ENCODE data around the gene ENTR1. TPM values are rescaled to one million over a fixed set of nuclear protein-coding genes. Genes with fewer than 3 reads are reported as not detected.

The ENTR1 gene
- total and polyA plus RNA-seq, 2 of the 4 experiments (the other 2 are of a cell fraction): 14.5 to 37.3 TPM

DNA sequence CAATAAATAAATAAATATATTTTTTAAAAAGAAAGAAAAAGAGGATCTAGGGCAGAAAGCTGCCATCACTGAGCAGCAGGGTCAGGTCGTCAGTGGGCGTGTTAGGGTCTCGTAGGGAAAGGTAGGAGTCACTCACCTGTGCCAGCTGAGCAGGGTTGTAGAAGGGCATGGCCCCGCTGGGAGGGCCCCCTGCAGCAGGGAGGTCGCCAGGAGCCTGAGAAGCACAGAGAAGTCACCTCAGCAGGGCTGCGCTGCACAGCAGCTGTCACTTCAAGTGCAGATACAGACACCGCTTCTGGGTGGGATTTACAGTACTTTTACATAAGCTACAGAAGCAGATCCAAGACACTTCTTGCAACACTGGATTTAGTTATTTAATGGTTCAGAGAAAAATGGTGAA is 33.3 kb upstream of the ENTR1 start:
- ChIA-PET POLR2A (ENCODE audit: unreplicated experiment) (no interaction called here), CTCF (interaction anchor here (0.6 kb wide), 1 partner anchor 267 kb away, joined by 8 read pairs; no protein-coding TSS in a partner anchor)
- in situ Hi-C loops (cut with MboI; ENCODE audit: low sequenced_read_pairs) (no loop called here), dilution Hi-C loops (cut with HindIII; ENCODE audit: low sequenced_read_pairs, unreplicated experiment) (no loop called here), intact Hi-C loops (cut with micrococcal nuclease) (no loop called here)
- H3K23ac ChIP-seq (ENCODE audit: low read depth, low read length): no peak overlapping the region
- ATAC-seq (ENCODE audit: low read depth) (no peak), DNase-seq (no peak)
- no peak overlapping the region for H3K4me2 ChIP-seq (ENCODE audit: low read depth, low read length)
- H3K36me3 ChIP-seq (ENCODE audit: control insufficient read depth, insufficient read depth, low read length): peaks cover 79% of the 10 kb centered on the region
- no peak overlapping the region for H4K8ac ChIP-seq (ENCODE audit: low read depth in 2 of 2, low read length in 2 of 2)
- H3K4ac ChIP-seq (ENCODE audit: low read depth, low read length): no peak overlapping the region
- WGBS, 2 experiments (ENCODE audit: extremely low coverage in 2 of 2, insufficient read length in 1 of 2): no CpG with 5 or more reads among the region's 7 CpGs
- no peak for TF ChIP-seq SMC3 (IDR thresholded peaks at IDR 0.05; ENCODE audit: low read depth, low read length)
- TF ChIP-seq BHLHE40 (IDR thresholded peaks at IDR 0.05; ENCODE audit: low read depth, low read length): no peak
- no peak for TF ChIP-seq RAD21 (IDR thresholded peaks at IDR 0.05; ENCODE audit: low read length)
- TF ChIP-seq, protein P1, sequence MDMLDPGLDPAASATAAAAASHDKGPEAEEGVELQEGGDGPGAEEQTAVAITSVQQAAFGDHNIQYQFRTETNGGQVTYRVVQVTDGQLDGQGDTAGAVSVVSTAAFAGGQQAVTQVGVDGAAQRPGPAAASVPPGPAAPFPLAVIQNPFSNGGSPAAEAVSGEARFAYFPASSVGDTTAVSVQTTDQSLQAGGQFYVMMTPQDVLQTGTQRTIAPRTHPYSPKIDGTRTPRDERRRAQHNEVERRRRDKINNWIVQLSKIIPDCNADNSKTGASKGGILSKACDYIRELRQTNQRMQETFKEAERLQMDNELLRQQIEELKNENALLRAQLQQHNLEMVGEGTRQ (IDR thresholded peaks at IDR 0.05; ENCODE audit: low read depth, low read length): no peak
- TF ChIP-seq NFE2L2 (IDR thresholded peaks at IDR 0.05; ENCODE audit: low read depth, low read length): no peak
- no peak overlapping the region for H3K56ac ChIP-seq (ENCODE audit: extremely low read depth, insufficient read depth, low read length)
- no peak overlapping the region for H2AK5ac ChIP-seq (ENCODE audit: low read depth, low read length)
- BruUV-seq (replicated peaks): no TSS peak
- no peak overlapping the region for H2AK9ac ChIP-seq (replicated peaks; ENCODE audit: low read depth, low read length, poor library complexity)
- peaks cover 4 to 47% of the 10 kb centered on the region in 2 experiments; a peak in 3 of 4 replicates for H3K79me1 ChIP-seq (ENCODE audit: low read depth in 1 of 2, low read length in 2 of 2)
- H2BK5ac ChIP-seq (ENCODE audit: low read depth, low read length, poor library complexity, severe bottlenecking): no peak overlapping the region
- H2AFZ ChIP-seq (replicated peaks; ENCODE audit: low read length, poor library complexity): no peak overlapping the region
- no peak overlapping the region for H3K9ac ChIP-seq (ENCODE audit: low read depth, low read length)
- no peak overlapping the region for H3K27ac ChIP-seq (ENCODE audit: insufficient read depth, low read length)
- H3K9me3 ChIP-seq (ENCODE audit: control insufficient read depth, insufficient read depth, low read length): no peaks in the 10 kb centered on the region
- H2BK120ac ChIP-seq (ENCODE audit: low read depth, low read length): no peak overlapping the region
- H3K4me3 ChIP-seq (ENCODE audit: insufficient read depth, low read depth, low read length): no peak overlapping the region
- no peak overlapping the region for H3K18ac ChIP-seq (ENCODE audit: low read depth, low read length)
- H3K9me1 ChIP-seq (ENCODE audit: insufficient read depth, low read length): no peaks in the 10 kb centered on the region
- no peak overlapping the region for H3K14ac ChIP-seq (replicated peaks; ENCODE audit: low read depth, low read length)
- peaks cover 3% of the 10 kb centered on the region for H3K4me1 ChIP-seq (ENCODE audit: control insufficient read depth, insufficient read depth, low read length)
- H4K20me1 ChIP-seq (ENCODE audit: insufficient read depth, low read length): peaks cover 35% of the 10 kb centered on the region
- no peak overlapping the region for H4K91ac ChIP-seq (ENCODE audit: insufficient read depth, low read depth, low read length)
- no peak overlapping the region for H2BK20ac ChIP-seq (ENCODE audit: low read depth, low read length)
- H3K27me3 ChIP-seq (ENCODE audit: control insufficient read depth, insufficient read depth, low read length): no peaks in the 10 kb centered on the region
- no peak overlapping the region for H4K5ac ChIP-seq (ENCODE audit: low read depth, low read length)
- no peak overlapping the region for H2BK15ac ChIP-seq (ENCODE audit: low read depth, low read length)

Data from IMR-90 (cell line).